ENCODE results near the gene SALL4.
"Not testable (repeated sequence)": the region's sequence is repeated elsewhere in the genome, so short reads cannot be mapped to it uniquely, and the experiment has no call there.

SALL4 gene

GRCh38 chr20:51763965-51764602 is 38.2 kb downstream of the SALL4 start:
- DNase-seq: no peak

GRCh38 chr20:51760905-51761546 is 41.3 kb downstream of the SALL4 start:
- peak; percentile 16 for DNase-seq

- DNase-seq: no peak
These were observed 42.4 kb downstream of the SALL4 start for GRCh38 chr20:51759769-51760510.

- no peak for DNase-seq
These were observed 43.3 kb downstream of the SALL4 start for GRCh38 chr20:51758978-51759544.

- no peak for DNase-seq
These were observed 45.1 kb downstream of the SALL4 start for GRCh38 chr20:51757226-51757625.

GRCh38 chr20:51756653-51757052 is 45.7 kb downstream of the SALL4 start:
- DNase-seq: no peak

- not testable (repeated sequence) for DNase-seq
These were observed 49.1 kb downstream of the SALL4 start for GRCh38 chr20:51753220-51753619.

- no peak for DNase-seq
These were observed 49.9 kb downstream of the SALL4 start for GRCh38 chr20:51752343-51752951.

- DNase-seq: no peak
These were observed 51.4 kb downstream of the SALL4 start for GRCh38 chr20:51750770-51751388.

GRCh38 chr20:51750037-51750769 is 52.1 kb downstream of the SALL4 start:
- DNase-seq: peak; percentile 87

- peak; percentile 66 for DNase-seq
These were observed 52.7 kb downstream of the SALL4 start for GRCh38 chr20:51749674-51750036.

GRCh38 chr20:51747182-51747911 is 55.0 kb downstream of the SALL4 start:
- DNase-seq: no peak

- DNase-seq: no peak
These were observed 56.5 kb downstream of the SALL4 start for GRCh38 chr20:51745804-51746203.

GRCh38 chr20:51740838-51741237 is 61.5 kb downstream of the SALL4 start:
- no peak for DNase-seq

- DNase-seq: not testable (repeated sequence)
These were observed 62.0 kb downstream of the SALL4 start for GRCh38 chr20:51740308-51740707.

- no peak for DNase-seq
These were observed 62.5 kb downstream of the SALL4 start for GRCh38 chr20:51739722-51740249.

- DNase-seq: no peak
These were observed 63.4 kb downstream of the SALL4 start for GRCh38 chr20:51738877-51739447.

GRCh38 chr20:51738261-51738660 is 64.1 kb downstream of the SALL4 start:
- not testable (repeated sequence) for DNase-seq

GRCh38 chr20:51736947-51737346 is 65.4 kb downstream of the SALL4 start:
- DNase-seq: no peak

- peak; percentile 12 for DNase-seq
These were observed 66.4 kb downstream of the SALL4 start for GRCh38 chr20:51735728-51736600.

Measured in T1000 (cell line).